PC-3 (cell line): ENCODE results near the gene UGT1A5. TPM values are rescaled to one million over a fixed set of nuclear protein-coding genes. Genes with fewer than 3 reads are reported as not detected.

ENCODE experiments used
- ATAC-seq: fragments of 200-7000 bp; cut with Tn5 transposase; 2 replicates; pipeline ENCODE4 v1.9.1; 2020; ENCODE audit warnings: mild to moderate bottlenecking, moderate library complexity
- BruUV-seq: library from RNA; stranded (reverse); fragments of 400-500 nt; replicated peaks from 2 replicates; lab custom pipeline; 2021; lab: Mats Ljungman, UMichigan
- CTCF ChIA-PET: fragments of 300-600 bp; sonication (Branson Sonifier 250); formaldehyde crosslinking; loops from one replicate; lab custom pipeline; 2022; ENCODE audit warnings: antibody characterized with exemption; lab: Charles Lee
- POLR2A ChIA-PET: fragments of 300-600 bp; sonication (Branson Sonifier 250); formaldehyde crosslinking; loops from one replicate; lab custom pipeline; 2022; ENCODE audit warnings: antibody characterized with exemption; ENCODE audit not compliant: unreplicated experiment; lab: Charles Lee
- DNase-seq: peaks from one replicate; pipeline ENCODE4 v3.0.0-alpha.2; 2015
- H2AFZ ChIP-seq: fragments of 300-600 bp; sonication (generic); 2 replicates; pipeline ENCODE4 v1.6.0; 2016; ENCODE audit warnings: antibody characterized with exemption, low read length
- H3F3A ChIP-seq: fragments of 300-600 bp; sonication (generic); one replicate; pipeline ENCODE4 v1.6.0; 2017; ENCODE audit warnings: antibody characterized with exemption, low read length, control low read depth, mild to moderate bottlenecking; ENCODE audit not compliant: unreplicated experiment
- H3K27ac ChIP-seq: fragments of 300-600 bp; sonication (generic); 2 replicates; pipeline ENCODE4 v1.5.1; 2016; ENCODE audit warnings: mild to moderate bottlenecking, low read length
- H3K27me3 ChIP-seq: fragments of 300-600 bp; sonication (generic); 2 replicates; pipeline ENCODE4 v1.6.1; 2016; ENCODE audit warnings: low read length, mixed read lengths
- H3K36me3 ChIP-seq: fragments of 300-600 bp; sonication (generic); 2 replicates; pipeline ENCODE4 v1.6.1; 2016; ENCODE audit warnings: low read depth, mixed run types, low read length, mixed read lengths
- H3K4me1 ChIP-seq: fragments of 300-600 bp; sonication (generic); 2 replicates; pipeline ENCODE4 v1.5.1; 2016; ENCODE audit warnings: low read length; ENCODE audit not compliant: insufficient read depth
- H3K4me2 ChIP-seq: fragments of 300-600 bp; sonication (generic); 2 replicates; pipeline ENCODE4 v1.6.0; 2016; ENCODE audit warnings: low read length
- H3K4me3 ChIP-seq: fragments of 300-600 bp; sonication (generic); 2 replicates; pipeline ENCODE4 v1.5.1; 2016; ENCODE audit warnings: mild to moderate bottlenecking, low read length, mixed read lengths
- H3K79me2 ChIP-seq: fragments of 300-600 bp; sonication (generic); 2 replicates; pipeline ENCODE4 v1.6.1; 2017; ENCODE audit warnings: low read length, mixed read lengths
- H3K9ac ChIP-seq: fragments of 300-600 bp; sonication (generic); 2 replicates; pipeline ENCODE4 v1.6.0; 2016; ENCODE audit warnings: mild to moderate bottlenecking, low read length
- H3K9me2 ChIP-seq: fragments of 300-600 bp; sonication (generic); replicated peaks from 2 replicates; pipeline ENCODE4 v1.6.1; 2016; ENCODE audit warnings: mixed run types, low read length, mixed read lengths
- H3K9me3 ChIP-seq: fragments of 300-600 bp; sonication (generic); 2 replicates; pipeline ENCODE4 v1.6.1; 2016; ENCODE audit warnings: low read length, mixed read lengths
- H4K20me1 ChIP-seq: fragments of 300-600 bp; sonication (generic); 2 replicates; pipeline ENCODE4 v1.6.1; 2016; ENCODE audit warnings: low read length, mixed read lengths
- CTCF ChIP-seq: fragments of 300-600 bp; sonication (generic); conservative IDR thresholded peaks from 2 replicates; pipeline ENCODE4 v1.5.1; 2017; ENCODE audit warnings: antibody characterized with exemption, low read depth, mild to moderate bottlenecking, low read length
- EZH2 ChIP-seq: fragments of 300-600 bp; sonication (generic); IDR thresholded peaks from one replicate; pipeline ENCODE4 v1.6.1; 2017; ENCODE audit warnings: antibody characterized with exemption, mild to moderate bottlenecking, low read length; ENCODE audit not compliant: unreplicated experiment
- EZH2phosphoT487 ChIP-seq: fragments of 300-600 bp; sonication (generic); IDR thresholded peaks from 2 replicates; pipeline ENCODE4 v1.6.1; 2018; ENCODE audit warnings: mild to moderate bottlenecking, antibody characterized with exemption, low read length, borderline replicate concordance
- intact Hi-C: fragments of 100-400 bp; cut with micrococcal nuclease; formaldehyde crosslinking; loops from 2 replicates; pipeline ENCODE4 v1.9.0; 2023
- total RNA-seq: library from RNA; depleted of rRNA; stranded (reverse); fragments of >200 nt; gene quantifications from 2 replicates; pipeline ENCODE4 v1.2.3, GENCODE V29; 2014

Gene UGT1A5
- total RNA-seq, 1 experiment from 2014 or later, result not detected

GRCh38 chr2:233772583-233772982 is 59.9 kb downstream of the UGT1A5 start:
- no peak overlapping the region for H3K27ac ChIP-seq
- no peaks in the 10 kb centered on the region for H4K20me1 ChIP-seq
- no TSS peak for BruUV-seq
- no peaks in the 10 kb centered on the region for H3K9me2 ChIP-seq
- ATAC-seq (no peak), DNase-seq (no peak)
- H3K27me3 ChIP-seq, result no peaks in the 10 kb centered on the region
- ChIA-PET CTCF (no interaction called here), POLR2A (no interaction called here)
- no peaks in the 10 kb centered on the region for H3K79me2 ChIP-seq
- H3F3A ChIP-seq, result no peaks in the 10 kb centered on the region
- H3K9me3 ChIP-seq, result no peaks in the 10 kb centered on the region
- H2AFZ ChIP-seq, result no peak overlapping the region
- H3K9ac ChIP-seq, result no peak overlapping the region
- intact Hi-C loops, result no loop called here
- TF ChIP-seq EZH2phosphoT487, result no peak
- no peak for TF ChIP-seq EZH2
- TF ChIP-seq CTCF, result no peak
- H3K4me3 ChIP-seq, result no peak overlapping the region
- no peaks in the 10 kb centered on the region for H3K36me3 ChIP-seq
- H3K4me2 ChIP-seq, result no peak overlapping the region
- no peaks in the 10 kb centered on the region for H3K4me1 ChIP-seq

GRCh38 chr2:233773854-233774253 is 61.1 kb downstream of the UGT1A5 start:
- POLR2A ChIA-PET, result no interaction called here

More at GRCh38 chr2:233773854-233774253, 61.1 kb downstream of the UGT1A5 start:
- no peak overlapping the region for H3K27ac ChIP-seq
- no TSS peak for BruUV-seq
- no peaks in the 10 kb centered on the region for H3K4me1 ChIP-seq
- CTCF ChIA-PET, result no interaction called here
- no peak overlapping the region for H2AFZ ChIP-seq
- intact Hi-C loops, result no loop called here
- H3K36me3 ChIP-seq, result no peaks in the 10 kb centered on the region
- no peaks in the 10 kb centered on the region for H3K79me2 ChIP-seq
- no peaks in the 10 kb centered on the region for H3K27me3 ChIP-seq
- no peak overlapping the region for H3K4me3 ChIP-seq
- ATAC-seq, result no peak
- no peak for DNase-seq
- no peaks in the 10 kb centered on the region for H3F3A ChIP-seq
- TF ChIP-seq CTCF (no peak), EZH2 (no peak), EZH2phosphoT487 (no peak)
- no peak overlapping the region for H3K9ac ChIP-seq
- no peaks in the 10 kb centered on the region for H3K9me2 ChIP-seq
- no peaks in the 10 kb centered on the region for H4K20me1 ChIP-seq
- no peaks in the 10 kb centered on the region for H3K9me3 ChIP-seq
- H3K4me2 ChIP-seq, result no peak overlapping the region
